Astrocyte of the spinal cord (primary cell): ENCODE results near the gene ZNF471.

ENCODE experiments used
- DNase-seq: peaks from one replicate; pipeline ENCODE4 v3.0.0; 2011; ENCODE audit warnings: low read depth, low spot score
- H3K4me3 ChIP-seq: 2 replicates; pipeline ENCODE4 v1.5.1; 2011; ENCODE audit warnings: low read depth, mild to moderate bottlenecking, low read length, moderate library complexity
- in situ Hi-C: cut with HindIII; loops from 2 replicates; pipeline ENCODE4 v1.10.0; 2017; ENCODE audit warnings: low sequenced_read_pairs
- TF ChIP-seq, protein P1 (sequence below): IDR thresholded peaks from 2 replicates; pipeline ENCODE4 v1.5.1; 2012; ENCODE audit warnings: low read depth, mild to moderate bottlenecking, low read length, inconsistent platforms

Gene ZNF471

DNA sequence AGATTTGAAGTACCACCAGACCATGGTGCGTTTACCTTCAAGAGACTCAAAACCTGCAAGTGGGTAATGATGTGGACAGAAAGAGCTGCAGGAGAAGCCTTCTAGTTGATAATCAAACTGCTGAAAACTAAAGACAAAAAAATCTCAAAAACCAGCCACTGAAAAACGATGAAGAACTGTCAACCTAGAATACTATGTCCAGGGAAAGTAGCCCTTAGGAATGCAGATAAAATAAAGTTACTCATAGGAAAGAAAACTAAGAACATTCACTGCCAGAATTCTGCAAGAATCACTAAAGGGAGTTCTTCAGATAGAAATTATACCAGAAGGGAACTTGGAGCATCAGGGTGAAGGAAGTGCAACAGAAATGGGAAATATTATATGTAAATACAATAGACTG lies 64.9 kb downstream of the ZNF471 start:
- TF ChIP-seq, protein P1, sequence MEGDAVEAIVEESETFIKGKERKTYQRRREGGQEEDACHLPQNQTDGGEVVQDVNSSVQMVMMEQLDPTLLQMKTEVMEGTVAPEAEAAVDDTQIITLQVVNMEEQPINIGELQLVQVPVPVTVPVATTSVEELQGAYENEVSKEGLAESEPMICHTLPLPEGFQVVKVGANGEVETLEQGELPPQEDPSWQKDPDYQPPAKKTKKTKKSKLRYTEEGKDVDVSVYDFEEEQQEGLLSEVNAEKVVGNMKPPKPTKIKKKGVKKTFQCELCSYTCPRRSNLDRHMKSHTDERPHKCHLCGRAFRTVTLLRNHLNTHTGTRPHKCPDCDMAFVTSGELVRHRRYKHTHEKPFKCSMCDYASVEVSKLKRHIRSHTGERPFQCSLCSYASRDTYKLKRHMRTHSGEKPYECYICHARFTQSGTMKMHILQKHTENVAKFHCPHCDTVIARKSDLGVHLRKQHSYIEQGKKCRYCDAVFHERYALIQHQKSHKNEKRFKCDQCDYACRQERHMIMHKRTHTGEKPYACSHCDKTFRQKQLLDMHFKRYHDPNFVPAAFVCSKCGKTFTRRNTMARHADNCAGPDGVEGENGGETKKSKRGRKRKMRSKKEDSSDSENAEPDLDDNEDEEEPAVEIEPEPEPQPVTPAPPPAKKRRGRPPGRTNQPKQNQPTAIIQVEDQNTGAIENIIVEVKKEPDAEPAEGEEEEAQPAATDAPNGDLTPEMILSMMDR, result no peak
- in situ Hi-C loops, result no loop called here
- no peak for DNase-seq

DNA sequence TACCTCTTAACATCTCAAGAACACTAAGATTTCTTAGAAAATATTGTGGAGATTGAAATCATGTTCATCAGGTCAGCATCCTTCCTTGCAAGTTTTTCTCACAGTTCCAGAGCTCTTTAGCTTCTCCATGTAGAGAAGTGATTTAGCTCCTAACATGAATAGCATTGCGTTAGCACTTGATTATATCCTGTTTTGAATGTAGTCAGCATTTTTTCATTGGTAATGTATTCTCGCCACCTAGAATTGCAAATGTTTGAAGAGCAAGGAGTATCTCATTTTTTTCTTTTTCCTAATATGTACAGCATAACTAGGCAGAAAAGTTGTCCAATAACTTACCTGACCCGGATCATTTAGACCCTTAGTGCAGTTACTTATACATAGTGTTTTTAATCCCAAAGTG lies 66.3 kb downstream of the ZNF471 start:
- DNase-seq, result no peak
- no peak overlapping the region for H3K4me3 ChIP-seq
- in situ Hi-C loops, result no loop called here
- TF ChIP-seq, protein P1, result no peak

More for the DNA sequence above, 64.9 kb downstream of the ZNF471 start:
- H3K4me3 ChIP-seq, result no peak overlapping the region

DNA sequence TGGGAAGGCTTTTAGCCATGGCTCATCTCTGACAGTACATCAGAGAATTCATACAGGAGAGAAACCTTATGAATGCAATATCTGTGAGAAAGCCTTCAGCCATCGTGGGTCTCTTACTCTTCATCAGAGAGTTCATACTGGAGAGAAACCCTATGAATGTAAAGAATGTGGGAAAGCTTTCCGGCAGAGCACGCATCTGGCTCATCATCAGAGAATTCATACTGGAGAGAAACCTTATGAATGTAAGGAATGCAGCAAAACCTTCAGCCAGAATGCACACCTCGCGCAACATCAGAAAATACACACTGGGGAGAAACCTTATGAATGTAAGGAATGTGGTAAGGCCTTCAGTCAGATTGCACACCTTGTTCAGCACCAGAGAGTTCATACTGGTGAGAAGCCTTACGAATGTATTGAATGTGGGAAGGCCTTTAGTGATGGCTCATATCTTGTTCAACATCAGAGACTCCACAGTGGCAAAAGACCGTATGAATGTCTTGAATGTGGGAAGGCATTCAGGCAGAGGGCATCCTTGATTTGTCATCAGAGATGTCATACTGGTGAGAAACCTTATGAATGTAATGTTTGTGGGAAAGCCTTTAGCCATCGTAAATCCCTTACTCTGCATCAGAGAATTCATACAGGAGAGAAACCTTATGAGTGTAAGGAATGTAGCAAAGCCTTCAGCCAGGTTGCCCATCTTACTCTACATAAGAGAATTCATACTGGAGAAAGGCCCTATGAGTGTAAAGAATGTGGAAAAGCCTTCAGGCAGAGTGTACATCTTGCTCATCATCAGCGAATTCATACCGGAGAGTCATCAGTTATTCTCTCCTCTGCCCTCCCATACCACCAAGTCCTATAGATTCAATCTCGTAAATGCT lies 70.3 kb downstream of the ZNF471 start:
- no peak overlapping the region for H3K4me3 ChIP-seq
- no peak for DNase-seq
- in situ Hi-C loops, result no loop called here
- TF ChIP-seq, protein P1, result no peak
